ENCODE data around the gene SSC4D.

GRCh38 chr7:76427635-76428034 lies 18.1 kb upstream of the SSC4D start:
- TF ChIP-seq CTCF (IDR thresholded peaks at IDR 0.05): no peak
- no peak for TF ChIP-seq EP300 (IDR thresholded peaks at IDR 0.05)
